Mesendoderm (in vitro differentiated cells): Measurements from ENCODE around the gene ADK.
"Not testable (repeated sequence)": the region's sequence is repeated elsewhere in the genome, so short reads cannot be mapped to it uniquely, and the experiment has no call there.

ENCODE experiments used
- DNase-seq: peaks from one replicate; pipeline ENCODE4 v3.0.0; 2013
- H2AK5ac ChIP-seq: 2 replicates; pipeline ENCODE4 v1.6.1; 2013; ENCODE audit warnings: low read length, inconsistent platforms
- H2BK120ac ChIP-seq: 2 replicates; pipeline ENCODE4 v1.6.1; 2013; ENCODE audit warnings: low read depth, mild to moderate bottlenecking, low read length, moderate library complexity, mixed read lengths
- H2BK15ac ChIP-seq: replicated peaks from 2 replicates; pipeline ENCODE4 v1.6.1; 2013; ENCODE audit warnings: low read depth, mild to moderate bottlenecking, moderate library complexity
- H2BK5ac ChIP-seq: 2 replicates; pipeline ENCODE4 v1.6.1; 2013; ENCODE audit warnings: low read length, inconsistent platforms
- H3K18ac ChIP-seq: 2 replicates; pipeline ENCODE4 v1.6.1; 2013; ENCODE audit warnings: mild to moderate bottlenecking, low read length, mixed read lengths
- H3K23ac ChIP-seq: one replicate; pipeline ENCODE4 v1.6.1; 2013; ENCODE audit warnings: low read length
- H3K27ac ChIP-seq: 2 replicates; pipeline ENCODE4 v1.5.1; 2013; ENCODE audit warnings: low read depth, mild to moderate bottlenecking, inconsistent platforms, low read length, moderate library complexity
- H3K27me3 ChIP-seq: 2 replicates; pipeline ENCODE4 v1.6.1; 2013; ENCODE audit warnings: low read length, control low read depth, mild to moderate bottlenecking, inconsistent platforms; ENCODE audit not compliant: insufficient read depth, poor library complexity
- H3K36me3 ChIP-seq: 2 replicates; pipeline ENCODE4 v1.6.1; 2013; ENCODE audit warnings: low read length, inconsistent platforms; ENCODE audit not compliant: control insufficient read depth, insufficient read depth
- H3K4ac ChIP-seq: one replicate; pipeline ENCODE4 v1.6.1; 2013; ENCODE audit warnings: low read depth, mild to moderate bottlenecking, low read length, moderate library complexity
- H3K4me1 ChIP-seq: 2 replicates; pipeline ENCODE4 v1.6.1; 2013; ENCODE audit warnings: low read depth, low read length, inconsistent platforms; ENCODE audit not compliant: control insufficient read depth
- H3K4me2 ChIP-seq: 2 replicates; pipeline ENCODE4 v1.6.1; 2013; ENCODE audit warnings: low read length
- H3K4me3 ChIP-seq: 2 replicates; pipeline ENCODE4 v1.5.1; 2013; ENCODE audit warnings: mild to moderate bottlenecking, low read length
- H3K56ac ChIP-seq: one replicate; pipeline ENCODE4 v1.6.1; 2013; ENCODE audit warnings: low read length
- H3K79me1 ChIP-seq: 2 replicates; pipeline ENCODE4 v1.6.1; 2013; ENCODE audit warnings: low read length, inconsistent platforms
- H3K79me2 ChIP-seq: 2 replicates; pipeline ENCODE4 v1.6.1; 2013; ENCODE audit warnings: mild to moderate bottlenecking, low read length; ENCODE audit not compliant: control insufficient read depth, insufficient read depth
- H3K9ac ChIP-seq: 2 replicates; pipeline ENCODE4 v1.6.1; 2013; ENCODE audit warnings: low read length, inconsistent platforms
- H4K5ac ChIP-seq: one replicate; pipeline ENCODE4 v1.6.1; 2013; ENCODE audit warnings: low read length
- H4K8ac ChIP-seq: one replicate; pipeline ENCODE4 v1.6.1; 2013; ENCODE audit warnings: low read depth, mild to moderate bottlenecking, control low read depth, low read length, moderate library complexity
- WGBS: extraction: QIAGEN DNeasy Blood & Tissue Kit; methylation state at CpG from one replicate; pipeline ENCODE4 v1.1.7; 2013; ENCODE audit warnings: low lambda C conversion rate, missing lambda C conversion rate; ENCODE audit not compliant: insufficient coverage; ENCODE audit errors: extremely low coverage; 5-methylcytosine and 5-hydroxymethylcytosine counted together

The ADK gene

GRCh38 chr10:74490551-74490950, 339.5 kb downstream of the ADK start:
- no peak overlapping the region for H2BK120ac ChIP-seq
- no peak overlapping the region for H2BK5ac ChIP-seq
- no peak overlapping the region for H3K4ac ChIP-seq
- H4K5ac ChIP-seq = no peak overlapping the region
- H3K27me3 ChIP-seq = no peaks in the 10 kb centered on the region
- DNase-seq = no peak
- no peak overlapping the region for H3K9ac ChIP-seq
- no peak overlapping the region for H3K23ac ChIP-seq
- H3K36me3 ChIP-seq = no peaks in the 10 kb centered on the region
- H3K18ac ChIP-seq = no peak overlapping the region
- H3K56ac ChIP-seq = no peak overlapping the region
- H3K4me1 ChIP-seq = no peaks in the 10 kb centered on the region
- H2BK15ac ChIP-seq = no peak overlapping the region
- H3K4me2 ChIP-seq = no peak overlapping the region
- no peak overlapping the region for H3K4me3 ChIP-seq
- H2AK5ac ChIP-seq = no peak overlapping the region
- no peaks in the 10 kb centered on the region for H3K79me2 ChIP-seq
- no CpG with 5 or more reads among the region's 4 CpGs for WGBS
- no peak overlapping the region for H4K8ac ChIP-seq
- no peak overlapping the region for H3K27ac ChIP-seq
- no peaks in the 10 kb centered on the region for H3K79me1 ChIP-seq

DNA sequence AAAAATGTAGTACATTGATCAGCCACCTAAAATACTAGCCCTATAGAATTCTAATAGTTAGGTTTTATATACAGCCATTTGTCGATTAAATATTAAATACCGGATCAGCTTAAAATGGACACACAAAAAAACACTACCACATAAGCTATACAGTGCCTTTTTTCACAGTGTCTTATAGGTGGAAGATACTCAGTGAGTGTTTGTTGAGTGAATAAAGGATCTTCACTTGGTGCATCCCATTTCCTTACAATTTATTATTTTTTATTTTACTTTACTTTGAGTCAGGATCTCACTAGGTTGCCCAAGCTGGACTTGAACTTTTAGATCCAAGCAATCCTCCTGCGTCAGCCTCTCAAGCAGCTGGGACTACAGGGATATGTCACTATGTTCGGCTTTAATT, 340.0 kb downstream of the ADK start:
- H3K4me2 ChIP-seq = no peak overlapping the region
- no peaks in the 10 kb centered on the region for H3K4me1 ChIP-seq
- no peak overlapping the region for H4K5ac ChIP-seq
- H3K79me2 ChIP-seq = no peaks in the 10 kb centered on the region
- H3K36me3 ChIP-seq = no peaks in the 10 kb centered on the region
- H2BK15ac ChIP-seq = no peak overlapping the region
- no peak overlapping the region for H3K27ac ChIP-seq
- no peak overlapping the region for H3K23ac ChIP-seq
- H3K79me1 ChIP-seq = no peaks in the 10 kb centered on the region
- no peak overlapping the region for H2AK5ac ChIP-seq
- H4K8ac ChIP-seq = no peak overlapping the region
- no peak overlapping the region for H2BK5ac ChIP-seq
- WGBS = no CpG with 5 or more reads among the region's 4 CpGs
- H2BK120ac ChIP-seq = no peak overlapping the region
- H3K4ac ChIP-seq = no peak overlapping the region
- no peak overlapping the region for H3K4me3 ChIP-seq
- H3K56ac ChIP-seq = no peak overlapping the region
- H3K9ac ChIP-seq = no peak overlapping the region
- no peaks in the 10 kb centered on the region for H3K27me3 ChIP-seq
- no peak overlapping the region for H3K18ac ChIP-seq
- DNase-seq = no peak

- no CpG with 5 or more reads among the region's 3 CpGs for WGBS
- DNase-seq, H2AK5ac ChIP-seq, H3K23ac ChIP-seq, H4K8ac ChIP-seq, H3K4ac ChIP-seq, H3K4me1 ChIP-seq, H3K4me3 ChIP-seq, H3K56ac ChIP-seq, H3K18ac ChIP-seq, H2BK15ac ChIP-seq, H2BK5ac ChIP-seq, H3K4me2 ChIP-seq, H4K5ac ChIP-seq, H3K9ac ChIP-seq, H3K27ac ChIP-seq, H3K27me3 ChIP-seq, H3K79me2 ChIP-seq, H3K36me3 ChIP-seq, H2BK120ac ChIP-seq, H3K79me1 ChIP-seq: not testable (repeated sequence)
These were observed 345.3 kb downstream of the ADK start for GRCh38 chr10:74496276-74496675.

GRCh38 chr10:74498664-74499063, 347.6 kb downstream of the ADK start:
- not testable (repeated sequence) for H3K27me3 ChIP-seq

DNA sequence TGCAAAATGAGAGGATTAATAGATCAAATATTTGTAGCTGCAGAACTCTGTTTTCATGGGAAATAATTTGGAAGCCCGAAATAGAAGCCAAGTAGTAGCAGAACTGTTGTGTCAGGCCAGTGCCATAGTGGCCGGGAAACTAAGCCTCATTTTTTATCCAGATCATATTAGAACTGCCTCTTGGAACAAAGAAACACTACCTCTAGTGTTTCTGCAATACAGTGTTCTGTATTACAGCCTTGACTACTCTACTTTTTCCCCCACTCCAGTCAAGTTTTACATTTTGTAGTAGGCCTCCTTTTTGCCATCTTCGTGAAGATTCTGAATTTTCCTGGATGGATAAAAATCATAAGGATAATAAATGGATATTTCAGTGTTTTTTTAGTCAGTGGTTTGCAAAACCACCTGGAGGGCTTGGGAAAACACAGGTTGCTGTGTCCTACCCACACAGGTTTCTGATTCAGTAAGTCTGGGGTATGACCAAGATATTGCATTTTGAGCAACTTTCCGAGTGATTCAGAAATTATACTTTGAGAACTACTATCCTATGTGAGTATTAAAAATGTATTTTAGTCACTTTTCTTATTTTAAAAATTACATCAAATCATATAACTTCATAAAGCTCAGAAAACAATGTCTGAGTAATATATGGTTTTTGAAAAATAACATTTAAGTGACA, 349.1 kb downstream of the ADK start:
- no peak overlapping the region for H3K18ac ChIP-seq
- no peak overlapping the region for H3K9ac ChIP-seq
- no peaks in the 10 kb centered on the region for H3K79me1 ChIP-seq
- H4K8ac ChIP-seq = no peak overlapping the region
- H3K23ac ChIP-seq = no peak overlapping the region
- no peak overlapping the region for H2BK15ac ChIP-seq
- H3K27me3 ChIP-seq = no peaks in the 10 kb centered on the region
- no peak overlapping the region for H3K4me2 ChIP-seq
- H3K56ac ChIP-seq = no peak overlapping the region
- H3K27ac ChIP-seq = no peak overlapping the region
- no peaks in the 10 kb centered on the region for H3K36me3 ChIP-seq
- no peak overlapping the region for H4K5ac ChIP-seq
- no peak overlapping the region for H2AK5ac ChIP-seq
- H3K79me2 ChIP-seq = no peaks in the 10 kb centered on the region
- H3K4me3 ChIP-seq = no peak overlapping the region
- no peak overlapping the region for H3K4ac ChIP-seq
- WGBS = no CpG with 5 or more reads among the region's 4 CpGs
- H2BK5ac ChIP-seq = no peak overlapping the region
- no peaks in the 10 kb centered on the region for H3K4me1 ChIP-seq
- DNase-seq = no peak
- no peak overlapping the region for H2BK120ac ChIP-seq

More at GRCh38 chr10:74498664-74499063, 347.6 kb downstream of the ADK start:
- H3K23ac ChIP-seq, H3K36me3 ChIP-seq, H3K79me2 ChIP-seq, H2BK5ac ChIP-seq, H3K4me3 ChIP-seq, H2BK120ac ChIP-seq, H4K8ac ChIP-seq, H3K18ac ChIP-seq, H3K79me1 ChIP-seq, H3K27ac ChIP-seq, H3K56ac ChIP-seq, H4K5ac ChIP-seq, H2BK15ac ChIP-seq, H2AK5ac ChIP-seq, DNase-seq, H3K4me1 ChIP-seq, H3K9ac ChIP-seq, H3K4ac ChIP-seq, H3K4me2 ChIP-seq: not testable (repeated sequence)

DNA sequence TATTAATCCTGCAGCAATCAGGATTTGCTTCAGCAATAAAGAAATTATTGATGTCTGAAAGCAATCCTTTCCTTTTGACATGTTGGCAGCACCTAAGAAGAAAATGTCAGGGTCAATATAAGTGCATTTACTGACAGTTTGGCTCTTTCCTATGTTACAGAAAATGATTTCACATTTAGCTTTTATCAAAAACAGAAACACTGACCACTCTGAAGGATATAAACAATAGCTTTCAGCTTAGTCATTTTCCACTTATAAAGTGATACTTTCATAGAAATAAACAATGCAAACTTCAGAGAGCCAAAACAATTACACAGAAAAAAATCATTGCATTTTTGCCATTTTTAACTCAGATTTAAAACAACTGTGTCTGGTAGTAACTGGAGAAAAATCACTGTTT, 349.8 kb downstream of the ADK start:
- no peak for DNase-seq
- no peaks in the 10 kb centered on the region for H3K27me3 ChIP-seq

More for the DNA sequence above, 349.8 kb downstream of the ADK start:
- no peak overlapping the region for H3K4ac ChIP-seq
- H3K27ac ChIP-seq = no peak overlapping the region
- H4K5ac ChIP-seq = no peak overlapping the region
- no peak overlapping the region for H3K23ac ChIP-seq
- H3K56ac ChIP-seq = no peak overlapping the region
- H3K79me2 ChIP-seq = no peaks in the 10 kb centered on the region
- H2AK5ac ChIP-seq = no peak overlapping the region
- H2BK120ac ChIP-seq = no peak overlapping the region
- H3K79me1 ChIP-seq = no peaks in the 10 kb centered on the region
- H2BK15ac ChIP-seq = no peak overlapping the region
- H3K9ac ChIP-seq = no peak overlapping the region
- no peak overlapping the region for H3K18ac ChIP-seq
- H3K4me3 ChIP-seq = no peak overlapping the region
- H2BK5ac ChIP-seq = no peak overlapping the region
- H3K4me1 ChIP-seq = no peaks in the 10 kb centered on the region
- H3K4me2 ChIP-seq = no peak overlapping the region
- no peak overlapping the region for H4K8ac ChIP-seq
- no peaks in the 10 kb centered on the region for H3K36me3 ChIP-seq
